ENCODE data around the gene NKAPD1. TPM values are rescaled to one million over a fixed set of nuclear protein-coding genes. Genes with fewer than 3 reads are reported as not detected.
A peak's percentile ranks its signal among the peaks of the same experiment; 100 is the strongest.

The NKAPD1 gene
- total and polyA plus RNA-seq, 9 of the 15 experiments (the other 6 are each of a cell fraction or from before 2014, with no cell fraction given), result 14.1 to 73.5 (median 29.3) TPM

- TF ChIP-seq JUND (IDR thresholded peaks at IDR 0.05; ENCODE audit: borderline replicate concordance, low read depth, low read length) (no peak), JUND (tag; IDR thresholded peaks at IDR 0.05; ENCODE audit: borderline replicate concordance, low read depth, low read length) (peak; percentile 65; the same call in 1 of the 3 replicates), ZBTB1 (CRISPR knock-in tag; IDR thresholded peaks at IDR 0.05; ENCODE audit: borderline replicate concordance, low read depth) (peak; percentile 77; the same call in 1 of the 2 replicates), GTF2A2 (tag; IDR thresholded peaks at IDR 0.05) (0 out of 2 replicates have a peak, but pooled peaks have one; percentile 28), L3MBTL2 (IDR thresholded peaks at IDR 0.05) (peak; percentile 73), ZNF143 (CRISPR knock-in tag; IDR thresholded peaks at IDR 0.05) (peak; percentile 45; the same call in 1 of the 2 replicates), RHOXF2B (CRISPR knock-in tag; conservative IDR thresholded peaks at IDR 0.05) (peak; percentile 14; the same call in 1 of the 2 replicates), LEF1 (IDR thresholded peaks at IDR 0.05) (peak; percentile 83), ID3 (CRISPR knock-in tag; IDR thresholded peaks at IDR 0.05) (no peak), ID3 (tag; IDR thresholded peaks at IDR 0.05) (peak; percentile 87), HDAC3 (IDR thresholded peaks at IDR 0.05; ENCODE audit: borderline replicate concordance, partially characterized antibody) (peak; percentile 85), HNRNPLL (IDR thresholded peaks at IDR 0.05; ENCODE audit: low read depth, low read length, poor library complexity, severe bottlenecking) (peak; percentile 16), ZKSCAN3 (CRISPR knock-in tag; IDR thresholded peaks at IDR 0.05) (no peak), HDAC2 (IDR thresholded peaks at IDR 0.05) (peak; percentile 97), CTCF (IDR thresholded peaks at IDR 0.05 in 2 of 3, conservative IDR thresholded peaks at IDR 0.05 in 1 of 3; ENCODE audit: insufficient read depth in 2 of 3, low read depth in 1 of 3, low read length in 3 of 3) (no peak), TARDBP (IDR thresholded peaks at IDR 0.05) (peak; percentile 53; the same call in 1 of the 2 replicates), SNIP1 (IDR thresholded peaks at IDR 0.05; ENCODE audit: low read depth) (peak; percentile 47; the same call in 1 of the 2 replicates), CEBPG (CRISPR knock-in tag; IDR thresholded peaks at IDR 0.05) (0 out of 2 replicates have a peak, but pooled peaks have one; percentile 17), CEBPG (tag; conservative IDR thresholded peaks at IDR 0.05 in 1 of 2, IDR thresholded peaks at IDR 0.05 in 1 of 2) (no peak), CBFB (CRISPR knock-in tag; IDR thresholded peaks at IDR 0.05) (no peak), KDM1A (IDR thresholded peaks at IDR 0.05) (peak; percentile 11 to 32; a peak in 1 of 4 replicates), ETV6 (IDR thresholded peaks at IDR 0.05; ENCODE audit: borderline replicate concordance in 1 of 2, low read depth in 2 of 2, low read length in 1 of 2) (no peak), ETV6 (CRISPR knock-in tag; IDR thresholded peaks at IDR 0.05; ENCODE audit: borderline replicate concordance) (no peak), NONO (IDR thresholded peaks at IDR 0.05; ENCODE audit: low read depth in 2 of 2, low read length in 1 of 2) (peak in 1 of 2 experiments; percentile 38; a peak in 1 of 4 replicates), KAT7 (CRISPR knock-in tag; IDR thresholded peaks at IDR 0.05; ENCODE audit: borderline replicate concordance) (no peak; the same call in 1 of the 2 replicates), SRSF9 (IDR thresholded peaks at IDR 0.05; ENCODE audit: borderline replicate concordance, low read depth, low read length) (no peak), SIX5 (IDR thresholded peaks at IDR 0.05; ENCODE audit: borderline replicate concordance in 1 of 2, insufficient read depth in 1 of 2, low read depth in 1 of 2, low read length in 2 of 2) (peak; percentile 24 to 28; a peak in 2 of 4 replicates)
Measured at GRCh38 chr11:112073941-112074811, at the start of gene NKAPD1, which contains the start of gene PIH1D2 (continued).
